ENCODE data around the gene SLC12A8.

SLC12A8 gene

DNA sequence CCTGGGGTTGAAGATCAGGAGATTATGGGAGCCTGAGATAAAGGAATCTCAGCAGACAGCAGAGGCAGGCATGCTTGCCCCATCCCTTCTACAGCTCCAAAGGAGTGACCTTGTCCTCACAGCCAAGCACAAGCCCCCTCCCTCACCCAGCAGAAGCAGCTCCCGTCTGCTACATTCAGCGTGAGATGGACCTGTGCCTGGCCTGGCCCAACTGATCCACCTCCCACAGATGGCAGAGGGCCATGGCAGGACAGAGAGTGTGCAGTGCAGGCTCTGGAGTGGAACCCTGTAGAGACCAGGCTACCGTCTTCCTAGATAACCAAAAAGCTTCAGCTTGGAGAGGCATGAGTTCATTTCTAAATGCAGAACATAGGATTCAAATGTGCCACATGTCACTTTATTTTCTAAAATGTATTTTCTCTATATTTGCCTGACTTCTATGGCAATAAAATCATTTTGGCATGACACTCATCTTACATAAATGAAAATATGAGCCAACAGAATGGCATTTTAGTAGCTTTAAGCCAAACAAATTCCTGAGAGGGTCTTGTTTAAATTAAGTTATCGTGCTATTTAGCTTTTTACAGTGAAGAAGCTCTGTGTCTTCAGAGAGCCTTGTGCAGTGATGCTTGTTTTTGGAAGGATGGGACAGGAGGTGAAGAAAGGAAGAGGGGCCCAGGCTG, 43.7 kb downstream of the SLC12A8 start:
- H3K36me3 ChIP-seq (ENCODE audit: insufficient read depth, low read length), result no peaks in the 10 kb centered on the region
- H3K9me3 ChIP-seq (ENCODE audit: low read length), result no peaks in the 10 kb centered on the region
- H3K4me1 ChIP-seq (ENCODE audit: insufficient read depth, low read length), result no peaks in the 10 kb centered on the region
- H2AFZ ChIP-seq (ENCODE audit: low read depth, low read length), result no peak overlapping the region
- H3K27me3 ChIP-seq (ENCODE audit: insufficient read depth, low read length), result no peaks in the 10 kb centered on the region
- no peak overlapping the region for H3K4me3 ChIP-seq (ENCODE audit: low read length)

- Histone ChIP-seq H2AFZ (ENCODE audit: low read depth, low read length) (no peak overlapping the region), H3K27me3 (ENCODE audit: insufficient read depth, low read length) (no peaks in the 10 kb centered on the region), H3K4me1 (ENCODE audit: insufficient read depth, low read length) (peaks cover 9% of the 10 kb centered on the region), H3K4me3 (ENCODE audit: low read length) (no peak overlapping the region), H3K9me3 (ENCODE audit: low read length) (no peaks in the 10 kb centered on the region), H3K36me3 (ENCODE audit: insufficient read depth, low read length) (no peaks in the 10 kb centered on the region)
These were observed 45.9 kb downstream of the SLC12A8 start for GRCh38 chr3:125166599-125167136.

DNA sequence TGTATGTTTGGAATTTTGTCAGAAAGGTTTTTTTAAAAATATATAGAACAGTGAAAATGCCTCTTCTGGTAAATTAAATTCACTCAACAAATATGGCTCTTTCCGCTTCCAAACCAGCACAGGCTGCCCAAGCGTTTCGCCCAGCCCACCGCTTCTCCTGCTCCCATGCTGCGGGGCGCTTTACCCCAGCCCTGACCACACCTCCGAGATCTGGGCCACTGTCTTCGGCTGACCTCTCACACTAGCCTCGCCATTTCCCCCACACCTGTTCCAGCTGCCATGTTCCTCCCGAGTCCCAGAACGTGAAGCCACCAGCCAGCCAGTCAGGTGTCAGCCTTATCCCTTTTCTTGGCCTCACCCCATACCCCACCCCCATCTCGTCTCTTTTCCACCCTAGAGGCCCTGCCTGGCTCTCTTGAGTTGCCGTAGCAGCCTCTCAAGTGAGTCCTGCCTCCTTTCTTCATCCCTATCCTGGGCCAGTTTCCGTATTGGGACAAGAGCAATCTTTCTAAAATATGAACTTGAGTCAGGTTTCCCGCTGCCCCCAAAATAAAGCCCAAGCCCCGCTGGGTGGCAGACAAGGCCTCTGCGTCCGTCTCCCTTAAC, 46.5 kb downstream of the SLC12A8 start:
- Histone ChIP-seq H2AFZ (ENCODE audit: low read depth, low read length) (no peak overlapping the region), H3K4me1 (ENCODE audit: insufficient read depth, low read length) (peaks cover 15% of the 10 kb centered on the region), H3K9me3 (ENCODE audit: low read length) (no peaks in the 10 kb centered on the region), H3K4me3 (ENCODE audit: low read length) (no peak overlapping the region), H3K36me3 (ENCODE audit: insufficient read depth, low read length) (no peaks in the 10 kb centered on the region), H3K27me3 (ENCODE audit: insufficient read depth, low read length) (no peaks in the 10 kb centered on the region)

DNA sequence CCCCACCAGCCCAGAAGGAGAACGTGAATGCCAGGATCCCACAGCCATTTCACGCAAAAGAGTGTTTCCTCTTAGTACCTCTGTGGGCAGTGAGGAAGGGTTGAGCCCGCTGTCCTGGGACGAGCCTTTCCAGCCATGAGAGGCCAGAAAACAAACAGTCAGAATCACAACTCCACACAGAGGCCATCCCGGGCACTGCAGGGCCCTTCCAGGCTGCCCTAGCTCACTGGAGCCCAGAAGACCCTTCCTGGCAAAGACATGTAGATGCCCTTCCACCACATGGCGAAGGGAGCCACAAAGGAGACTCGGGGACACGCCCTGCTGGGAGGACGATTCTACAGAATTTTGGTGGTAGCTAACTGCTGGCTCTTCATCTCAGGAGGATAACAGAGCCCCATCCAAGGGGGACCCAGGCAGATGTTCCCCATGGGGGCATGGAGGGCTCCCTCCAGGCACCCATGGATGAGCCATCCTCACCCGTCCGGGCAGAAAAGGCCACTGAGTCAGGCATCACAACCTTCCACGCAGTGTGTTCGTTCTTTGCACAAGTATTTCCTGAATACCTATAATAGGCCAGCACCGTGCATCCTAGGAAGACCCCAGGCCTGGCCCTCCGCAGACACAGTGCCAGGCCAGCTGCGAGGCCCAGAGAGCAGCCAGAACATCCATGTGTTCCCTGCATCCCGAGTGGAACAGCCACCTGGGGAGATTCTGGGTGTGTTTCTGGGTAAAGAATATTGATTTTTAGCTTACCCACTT, 47.2 kb downstream of the SLC12A8 start:
- Histone ChIP-seq H3K9me3 (ENCODE audit: low read length) (no peaks in the 10 kb centered on the region), H3K4me1 (ENCODE audit: insufficient read depth, low read length) (peaks cover 22% of the 10 kb centered on the region), H3K4me3 (ENCODE audit: low read length) (no peak overlapping the region), H2AFZ (ENCODE audit: low read depth, low read length) (no peak overlapping the region), H3K27me3 (ENCODE audit: insufficient read depth, low read length) (no peaks in the 10 kb centered on the region), H3K36me3 (ENCODE audit: insufficient read depth, low read length) (no peaks in the 10 kb centered on the region)

- H3K27me3 ChIP-seq (ENCODE audit: insufficient read depth, low read length), result no peaks in the 10 kb centered on the region
- H3K4me3 ChIP-seq (ENCODE audit: low read length), result no peak overlapping the region
- H3K9me3 ChIP-seq (ENCODE audit: low read length), result no peaks in the 10 kb centered on the region
- no peak overlapping the region for H2AFZ ChIP-seq (ENCODE audit: low read depth, low read length)
- H3K36me3 ChIP-seq (ENCODE audit: insufficient read depth, low read length), result no peaks in the 10 kb centered on the region
- peaks cover 24% of the 10 kb centered on the region for H3K4me1 ChIP-seq (ENCODE audit: insufficient read depth, low read length)
These were observed 48.6 kb downstream of the SLC12A8 start for GRCh38 chr3:125163739-125164601.

- no peaks in the 10 kb centered on the region for H3K36me3 ChIP-seq (ENCODE audit: insufficient read depth, low read length)
- H3K9me3 ChIP-seq (ENCODE audit: low read length), result no peaks in the 10 kb centered on the region
- peaks cover 24% of the 10 kb centered on the region for H3K4me1 ChIP-seq (ENCODE audit: insufficient read depth, low read length)
- H3K27me3 ChIP-seq (ENCODE audit: insufficient read depth, low read length), result no peaks in the 10 kb centered on the region
- H3K4me3 ChIP-seq (ENCODE audit: low read length), result no peak overlapping the region
- no peak overlapping the region for H2AFZ ChIP-seq (ENCODE audit: low read depth, low read length)
These were observed 50.8 kb downstream of the SLC12A8 start for GRCh38 chr3:125161607-125162219.

GRCh38 chr3:125160606-125161371, 51.8 kb downstream of the SLC12A8 start:
- Histone ChIP-seq H3K27me3 (ENCODE audit: insufficient read depth, low read length) (no peaks in the 10 kb centered on the region), H3K36me3 (ENCODE audit: insufficient read depth, low read length) (no peaks in the 10 kb centered on the region), H3K4me1 (ENCODE audit: insufficient read depth, low read length) (peaks cover 31% of the 10 kb centered on the region), H2AFZ (ENCODE audit: low read depth, low read length) (no peak overlapping the region), H3K4me3 (ENCODE audit: low read length) (no peak overlapping the region), H3K9me3 (ENCODE audit: low read length) (no peaks in the 10 kb centered on the region)

DNA sequence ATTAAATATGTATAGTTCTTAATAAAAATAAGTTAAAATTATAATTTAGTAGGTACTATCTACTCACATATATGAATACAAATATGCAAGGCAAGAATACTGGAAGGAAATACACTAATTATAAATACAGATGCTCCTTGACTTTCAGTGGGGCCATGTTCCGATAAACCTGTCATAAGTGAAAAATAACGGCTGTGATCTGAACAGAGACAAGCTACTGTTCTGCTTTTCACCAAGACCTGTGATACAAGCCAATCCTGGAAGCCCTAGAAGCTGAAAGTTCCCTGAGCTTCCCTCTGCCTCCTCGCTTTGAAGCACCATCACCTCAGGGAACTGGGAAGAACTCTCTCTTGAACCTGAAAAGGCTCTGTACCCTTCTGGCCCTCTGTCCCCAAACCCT, 55.4 kb downstream of the SLC12A8 start:
- H2AFZ ChIP-seq (ENCODE audit: low read depth, low read length), result no peak overlapping the region
- H3K27me3 ChIP-seq (ENCODE audit: insufficient read depth, low read length), result no peaks in the 10 kb centered on the region
- no peaks in the 10 kb centered on the region for H3K36me3 ChIP-seq (ENCODE audit: insufficient read depth, low read length)
- H3K9me3 ChIP-seq (ENCODE audit: low read length), result no peaks in the 10 kb centered on the region
- peaks cover 29% of the 10 kb centered on the region for H3K4me1 ChIP-seq (ENCODE audit: insufficient read depth, low read length)
- no peak overlapping the region for H3K4me3 ChIP-seq (ENCODE audit: low read length)

- Histone ChIP-seq H3K27me3 (ENCODE audit: insufficient read depth, low read length) (no peaks in the 10 kb centered on the region), H2AFZ (ENCODE audit: low read depth, low read length) (no peak overlapping the region), H3K36me3 (ENCODE audit: insufficient read depth, low read length) (no peaks in the 10 kb centered on the region), H3K9me3 (ENCODE audit: low read length) (no peaks in the 10 kb centered on the region), H3K4me1 (ENCODE audit: insufficient read depth, low read length) (peaks cover 22% of the 10 kb centered on the region), H3K4me3 (ENCODE audit: low read length) (no peak overlapping the region)
These were observed 56.1 kb downstream of the SLC12A8 start for GRCh38 chr3:125156456-125156855.

DNA sequence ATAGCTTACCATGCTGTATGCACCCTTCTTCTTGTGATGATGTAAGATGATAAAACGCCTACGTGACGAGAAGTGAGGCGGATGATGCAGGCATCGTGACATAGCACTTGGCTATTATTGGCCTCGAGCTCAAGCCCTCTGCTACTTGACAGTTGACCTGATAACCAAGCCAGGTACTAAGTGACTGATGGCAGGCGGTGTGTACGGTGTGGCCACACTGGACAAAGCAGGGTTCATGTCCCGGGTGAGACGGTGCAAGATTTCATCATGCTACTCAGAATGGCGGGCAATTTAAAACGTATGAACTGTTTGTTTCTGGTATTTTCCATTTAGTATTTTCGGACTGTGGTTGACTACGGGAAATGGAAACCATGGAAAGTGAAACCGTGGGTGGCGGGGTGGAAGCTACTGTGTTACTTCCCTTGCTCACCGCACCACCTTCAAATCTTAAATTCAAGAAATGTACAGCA, 57.7 kb downstream of the SLC12A8 start:
- no peaks in the 10 kb centered on the region for H3K36me3 ChIP-seq (ENCODE audit: insufficient read depth, low read length)
- H2AFZ ChIP-seq (ENCODE audit: low read depth, low read length), result no peak overlapping the region
- H3K9me3 ChIP-seq (ENCODE audit: low read length), result no peaks in the 10 kb centered on the region
- H3K27me3 ChIP-seq (ENCODE audit: insufficient read depth, low read length), result no peaks in the 10 kb centered on the region
- H3K4me3 ChIP-seq (ENCODE audit: low read length), result no peak overlapping the region
- peaks cover 10% of the 10 kb centered on the region for H3K4me1 ChIP-seq (ENCODE audit: insufficient read depth, low read length)

- no peak overlapping the region for H3K4me3 ChIP-seq (ENCODE audit: low read length)
- H3K27me3 ChIP-seq (ENCODE audit: insufficient read depth, low read length), result no peaks in the 10 kb centered on the region
- no peaks in the 10 kb centered on the region for H3K36me3 ChIP-seq (ENCODE audit: insufficient read depth, low read length)
- no peaks in the 10 kb centered on the region for H3K9me3 ChIP-seq (ENCODE audit: low read length)
- H3K4me1 ChIP-seq (ENCODE audit: insufficient read depth, low read length), result peaks cover 10% of the 10 kb centered on the region
- H2AFZ ChIP-seq (ENCODE audit: low read depth, low read length), result no peak overlapping the region
These were observed 58.4 kb downstream of the SLC12A8 start for GRCh38 chr3:125154110-125154509.

- peaks cover 10% of the 10 kb centered on the region for H3K4me1 ChIP-seq (ENCODE audit: insufficient read depth, low read length)
- H3K4me3 ChIP-seq (ENCODE audit: low read length), result no peak overlapping the region
- no peaks in the 10 kb centered on the region for H3K27me3 ChIP-seq (ENCODE audit: insufficient read depth, low read length)
- H2AFZ ChIP-seq (ENCODE audit: low read depth, low read length), result no peak overlapping the region
- H3K36me3 ChIP-seq (ENCODE audit: insufficient read depth, low read length), result no peaks in the 10 kb centered on the region
- no peaks in the 10 kb centered on the region for H3K9me3 ChIP-seq (ENCODE audit: low read length)
These were observed 59.6 kb downstream of the SLC12A8 start for GRCh38 chr3:125152951-125153350.

Measured in neuron (in vitro differentiated cells).